GM18499 (cell line): ENCODE results near the gene ATAD3B.
"Not testable (repeated sequence)": the region's sequence is repeated elsewhere in the genome, so short reads cannot be mapped to it uniquely, and the experiment has no call there.

Experiments used
- ATAC-seq: cut with Tn5 transposase; IDR thresholded peaks from one replicate; pipeline ENCODE4 v1.9.1; 2021; ENCODE audit warnings: moderate number of reproducible peaks; ENCODE audit not compliant: insufficient read depth, unreplicated experiment

Gene ATAD3B

GRCh38 chr1:1505801-1506200 is 34.2 kb downstream of the ATAD3B start:
- not testable (repeated sequence) for ATAC-seq

- ATAC-seq: no peak
These were observed 35.7 kb downstream of the ATAD3B start for GRCh38 chr1:1507305-1507704.

- ATAC-seq: not testable (repeated sequence)
These were observed 37.4 kb downstream of the ATAD3B start for GRCh38 chr1:1508775-1509464.

- not testable (repeated sequence) for ATAC-seq
These were observed 37.9 kb downstream of the ATAD3B start for GRCh38 chr1:1509465-1509850.

- no peak for ATAC-seq
These were observed 39.5 kb downstream of the ATAD3B start for GRCh38 chr1:1510912-1511532.

GRCh38 chr1:1511533-1512285 is 40.1 kb downstream of the ATAD3B start, which contains the start of gene ATAD3A:
ATAD3A (plus strand) TSS chr1:1512162; CDS start chr1:1512269, 107 bp downstream.
- ATAC-seq: peak; percentile 55

- not testable (repeated sequence) for ATAC-seq
These were observed 40.9 kb downstream of the ATAD3B start for GRCh38 chr1:1512425-1512824.

- not testable (repeated sequence) for ATAC-seq
These were observed 42.1 kb downstream of the ATAD3B start for GRCh38 chr1:1513675-1514074.

- not testable (repeated sequence) for ATAC-seq
These were observed 42.8 kb downstream of the ATAD3B start for GRCh38 chr1:1514376-1514775.

GRCh38 chr1:1516923-1517322 is 45.4 kb downstream of the ATAD3B start:
- ATAC-seq: not testable (repeated sequence)

GRCh38 chr1:1517973-1518620 is 46.5 kb downstream of the ATAD3B start:
- ATAC-seq: no peak

- not testable (repeated sequence) for ATAC-seq
These were observed 47.0 kb downstream of the ATAD3B start for GRCh38 chr1:1518621-1519007.

- ATAC-seq: not testable (repeated sequence)
These were observed 48.4 kb downstream of the ATAD3B start for GRCh38 chr1:1519805-1520505.

GRCh38 chr1:1521331-1521730 is 49.8 kb downstream of the ATAD3B start:
- no peak for ATAC-seq

GRCh38 chr1:1522536-1522935 is 51.0 kb downstream of the ATAD3B start:
- ATAC-seq: not testable (repeated sequence)

- ATAC-seq: not testable (repeated sequence)
These were observed 51.7 kb downstream of the ATAD3B start for GRCh38 chr1:1523226-1523625.

GRCh38 chr1:1523651-1524050 is 52.1 kb downstream of the ATAD3B start:
- ATAC-seq: not testable (repeated sequence)

GRCh38 chr1:1524750-1525383 is 53.3 kb downstream of the ATAD3B start:
- not testable (repeated sequence) for ATAC-seq

GRCh38 chr1:1526476-1526875 is 54.9 kb downstream of the ATAD3B start:
- not testable (repeated sequence) for ATAC-seq
